Neural cell (in vitro differentiated cells): ENCODE measurements around the gene POLE.

ENCODE experiments used
- CTCF ChIP-seq: fragments of 450-650 bp; IDR thresholded peaks from 2 replicates; pipeline ENCODE4 v1.5.1; 2014; ENCODE audit warnings: antibody characterized with exemption, mild to moderate bottlenecking, moderate library complexity; ENCODE audit not compliant: poor library complexity, severe bottlenecking
- EP300 ChIP-seq: fragments of 450-650 bp; conservative IDR thresholded peaks from 2 replicates; pipeline ENCODE4 v1.6.1; 2014; ENCODE audit warnings: antibody characterized with exemption, mild to moderate bottlenecking, moderate library complexity; ENCODE audit not compliant: poor library complexity, severe bottlenecking
- EZH2 ChIP-seq: fragments of 200-600, 300-800 bp; shearing (Covaris generic), sonication (generic); IDR thresholded peaks from 2 replicates; pipeline ENCODE4 v1.6.1; 2014; ENCODE audit warnings: antibody characterized with exemption, low read length, borderline replicate concordance, mild to moderate bottlenecking; ENCODE audit not compliant: insufficient read depth, poor library complexity, severe bottlenecking
- POLR2AphosphoS5 ChIP-seq: IDR thresholded peaks from 2 replicates; pipeline ENCODE4 v1.6.1; 2012
- RAD21 ChIP-seq: fragments of 450-650 bp; conservative IDR thresholded peaks from 2 replicates; pipeline ENCODE4 v1.6.1; 2014; ENCODE audit warnings: antibody characterized with exemption, mild to moderate bottlenecking, moderate library complexity
- TAF1 ChIP-seq: IDR thresholded peaks from 2 replicates; pipeline ENCODE4 v1.6.1; 2012; ENCODE audit warnings: low read depth
- TF ChIP-seq, protein P1 (sequence below): IDR thresholded peaks from 2 replicates; pipeline ENCODE4 v1.6.1; 2012; ENCODE audit warnings: borderline replicate concordance

DNA sequence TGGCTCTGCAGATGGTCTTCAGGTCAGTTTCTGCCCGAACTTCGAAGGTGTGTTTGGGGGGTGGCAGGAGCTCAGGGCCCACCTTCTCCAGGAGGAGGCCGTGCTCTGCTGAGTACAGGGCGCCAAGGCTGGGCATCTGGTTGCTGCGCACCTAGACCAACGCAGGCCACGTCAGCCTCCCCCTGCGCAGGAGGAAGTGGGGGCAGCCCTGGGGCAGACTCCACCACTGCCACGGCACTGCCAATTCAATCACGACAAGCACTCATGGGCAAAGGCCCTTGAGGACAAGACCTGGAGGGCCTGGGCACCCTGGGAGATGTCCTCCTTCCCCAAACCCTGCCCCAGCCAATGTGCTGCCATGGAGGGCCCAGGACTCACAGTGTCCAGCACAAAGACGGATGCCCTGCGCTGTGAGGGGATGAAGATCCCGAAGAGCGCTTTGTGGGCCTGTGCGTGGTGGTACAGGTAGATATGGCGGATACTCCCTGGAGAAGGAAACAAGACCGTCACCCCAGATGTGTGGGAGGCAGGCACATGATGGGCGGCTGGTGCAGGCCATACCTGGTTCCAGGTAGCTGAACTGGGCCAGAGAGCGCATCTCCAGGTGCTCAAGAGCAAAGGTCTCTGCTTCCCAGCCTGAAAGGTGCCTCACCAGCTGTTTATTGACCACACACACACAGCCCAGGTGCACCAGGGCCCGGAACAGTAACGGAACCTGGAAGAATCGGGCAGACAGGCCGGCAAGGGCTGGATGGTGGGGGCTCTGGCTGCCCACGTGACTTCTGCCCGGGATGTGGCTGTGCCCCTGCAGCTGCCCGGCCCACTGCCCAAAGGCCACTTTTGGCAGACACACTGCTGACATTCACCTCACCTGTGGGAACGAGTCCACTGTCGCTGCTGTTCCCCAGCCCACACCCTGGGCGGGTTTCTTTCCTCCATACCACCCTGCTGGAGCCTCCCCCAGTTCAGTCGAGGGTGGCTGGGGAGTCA is 44.0 kb downstream of the POLE start:
- TF ChIP-seq EP300 = no peak
- no peak for TF ChIP-seq CTCF
- no peak for TF ChIP-seq RAD21
- TF ChIP-seq, protein P1, sequence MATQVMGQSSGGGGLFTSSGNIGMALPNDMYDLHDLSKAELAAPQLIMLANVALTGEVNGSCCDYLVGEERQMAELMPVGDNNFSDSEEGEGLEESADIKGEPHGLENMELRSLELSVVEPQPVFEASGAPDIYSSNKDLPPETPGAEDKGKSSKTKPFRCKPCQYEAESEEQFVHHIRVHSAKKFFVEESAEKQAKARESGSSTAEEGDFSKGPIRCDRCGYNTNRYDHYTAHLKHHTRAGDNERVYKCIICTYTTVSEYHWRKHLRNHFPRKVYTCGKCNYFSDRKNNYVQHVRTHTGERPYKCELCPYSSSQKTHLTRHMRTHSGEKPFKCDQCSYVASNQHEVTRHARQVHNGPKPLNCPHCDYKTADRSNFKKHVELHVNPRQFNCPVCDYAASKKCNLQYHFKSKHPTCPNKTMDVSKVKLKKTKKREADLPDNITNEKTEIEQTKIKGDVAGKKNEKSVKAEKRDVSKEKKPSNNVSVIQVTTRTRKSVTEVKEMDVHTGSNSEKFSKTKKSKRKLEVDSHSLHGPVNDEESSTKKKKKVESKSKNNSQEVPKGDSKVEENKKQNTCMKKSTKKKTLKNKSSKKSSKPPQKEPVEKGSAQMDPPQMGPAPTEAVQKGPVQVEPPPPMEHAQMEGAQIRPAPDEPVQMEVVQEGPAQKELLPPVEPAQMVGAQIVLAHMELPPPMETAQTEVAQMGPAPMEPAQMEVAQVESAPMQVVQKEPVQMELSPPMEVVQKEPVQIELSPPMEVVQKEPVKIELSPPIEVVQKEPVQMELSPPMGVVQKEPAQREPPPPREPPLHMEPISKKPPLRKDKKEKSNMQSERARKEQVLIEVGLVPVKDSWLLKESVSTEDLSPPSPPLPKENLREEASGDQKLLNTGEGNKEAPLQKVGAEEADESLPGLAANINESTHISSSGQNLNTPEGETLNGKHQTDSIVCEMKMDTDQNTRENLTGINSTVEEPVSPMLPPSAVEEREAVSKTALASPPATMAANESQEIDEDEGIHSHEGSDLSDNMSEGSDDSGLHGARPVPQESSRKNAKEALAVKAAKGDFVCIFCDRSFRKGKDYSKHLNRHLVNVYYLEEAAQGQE = no peak
- TF ChIP-seq EZH2 = no peak
- TF ChIP-seq POLR2AphosphoS5 = no peak
- no peak for TF ChIP-seq TAF1
